Right lobe of liver (tissue), 6 donors: Measurements from ENCODE around the gene DOCK3. TPM values are rescaled to one million over a fixed set of nuclear protein-coding genes. Genes with fewer than 3 reads are reported as not detected.

Experiments
- ATAC-seq, 4 donors: fragments of 200-7000 bp; cut with Tn5 transposase; one replicate each; pipeline ENCODE4 v1.9.1; 2020; ENCODE audit warnings: mild to moderate bottlenecking in 4 of 4, moderate library complexity in 4 of 4
- DNase-seq, 3 donors: peaks; one replicate each; pipeline ENCODE4 v3.0.0-alpha.2; 2020
- H3K27ac ChIP-seq, 3 donors: fragments of 200-600 bp; one replicate each; pipeline ENCODE4 v1.8.0; 2022
- H3K27me3 ChIP-seq, 2 donors: fragments of 200-600 bp; one replicate each; pipeline ENCODE4 v1.8.0; 2022
- H3K36me3 ChIP-seq, 4 donors: fragments of 200-600 bp; sonication (generic) in 1 of 4; one replicate each; pipeline versions ENCODE4 v1.5.1 to v1.8.0; 2017 to 2022; ENCODE audit warnings: control low read depth in 1 of 4
- H3K4me1 ChIP-seq, 4 donors: fragments of 200-600 bp; sonication (generic) in 1 of 4; one replicate each; pipeline versions ENCODE4 v1.5.1 to v1.8.0; 2017 to 2022; ENCODE audit warnings: control low read depth in 1 of 4
- H3K4me3 ChIP-seq, 3 donors: fragments of 200-600 bp; one replicate each; pipeline ENCODE4 v1.8.0; 2022
- H3K9me3 ChIP-seq, 4 donors: fragments of 200-600 bp; sonication (generic) in 1 of 4; one replicate each; pipeline versions ENCODE4 v1.5.1 to v1.8.0; 2017 to 2022; ENCODE audit warnings: control low read depth in 1 of 4
- CTCF ChIP-seq, 4 donors: fragments of 200-600 bp in 3 of 4; fragments of 450-650 bp in 1 of 4; IDR thresholded peaks; one replicate each; pipeline versions ENCODE4 v1.5.1 to v1.8.0; 2016 to 2022; ENCODE audit warnings: antibody characterized with exemption in 4 of 4, mild to moderate bottlenecking in 2 of 4
- POLR2A ChIP-seq: fragments of 450-650 bp; IDR thresholded peaks from one replicate; pipeline ENCODE4 v1.6.1; 2017; ENCODE audit warnings: antibody characterized with exemption, mild to moderate bottlenecking
- WGBS: methylation state at CpG from one replicate; pipeline ENCODE4 v1.1.6; 2018; ENCODE audit warnings: low coverage, low lambda C conversion rate; ENCODE audit not compliant: insufficient coverage; ENCODE audit errors: missing lambda C conversion rate; 5-methylcytosine and 5-hydroxymethylcytosine counted together
- intact Hi-C, 2 donors: fragments of 100-400 bp; cut with DNase I; formaldehyde crosslinking; loops; one replicate each; pipeline versions ENCODE4 v1.11.2 to v1.14.1; 2022
- total RNA-seq, 6 experiments: library from RNA; depleted of rRNA in 2 of 6; stranded (reverse); fragments of >200 nt in 2 of 6; fragmentation: NEBNext Ultra II Directional in 3 of 6; extraction: Animal tissue kit (Norgen Biotek cat#: 25700) in 3 of 6; gene quantifications; one replicate each; pipeline versions ENCODE4 v1.1.0 to v1.2.4, GENCODE V29; 2016 to 2023
- donor health status: DM: no; HTN: yes; CAD: no.
- donor health status: DM: no; HTN: no; CAD: no.
- donor health status: DM: no; HTN: no; CAD: no.
- donor health status: DM: no; HTN: yes; CAD: no.
- donor health status: DM: no; HTN: yes; CAD: no.

DOCK3 gene
- total RNA-seq, 6 experiments from 2014 or later: 0.04 to 0.06 (median 0.06) TPM; not detected in 3

GRCh38 chr3:51381333-51381705 lies 706.6 kb downstream of the DOCK3 start:
- ATAC-seq: no peak
- intact Hi-C loops: no loop called here

GRCh38 chr3:51382076-51382745 lies 707.5 kb downstream of the DOCK3 start:
- H3K9me3 ChIP-seq: no peaks in the 10 kb centered on the region
- WGBS: 100% methylated on average over 3 of the region's 4 CpGs
- H3K4me3 ChIP-seq: no peak overlapping the region
- TF ChIP-seq POLR2A: no peak
- TF ChIP-seq CTCF (IDR thresholded peaks at IDR 0.05): no peak
- H3K4me1 ChIP-seq: peaks cover 0 to 22% (median 7%) of the 10 kb centered on the region in 4 donors
- ATAC-seq (no peak), DNase-seq (peak in 1 of 3 donors; percentile 37)
- no peaks in the 10 kb centered on the region for H3K27me3 ChIP-seq
- H3K36me3 ChIP-seq: no peaks in the 10 kb centered on the region
- intact Hi-C loops: no loop called here
- no peak overlapping the region for H3K27ac ChIP-seq

More at GRCh38 chr3:51381333-51381705, 706.6 kb downstream of the DOCK3 start:
- WGBS: 90% methylated on average over 2 of the region's 18 CpGs
- Histone ChIP-seq H3K4me3 (no peak overlapping the region), H3K36me3 (no peaks in the 10 kb centered on the region), H3K27me3 (no peaks in the 10 kb centered on the region), H3K4me1 (peaks cover 0 to 13% (median 3%) of the 10 kb centered on the region in 4 donors), H3K27ac (no peak overlapping the region), H3K9me3 (no peaks in the 10 kb centered on the region)
- DNase-seq: peak in 1 of 3 donors; percentile 39
- TF ChIP-seq POLR2A (no peak), CTCF (IDR thresholded peaks at IDR 0.05) (no peak)

- no peak for TF ChIP-seq POLR2A
- TF ChIP-seq CTCF (IDR thresholded peaks at IDR 0.05): no peak
- no peaks in the 10 kb centered on the region for H3K27me3 ChIP-seq
- DNase-seq (peak in 1 of 3 donors; percentile 28), ATAC-seq (no peak)
- intact Hi-C loops: no loop called here
- H3K9me3 ChIP-seq: no peaks in the 10 kb centered on the region
- H3K36me3 ChIP-seq: peaks cover 0 to 7% (median under 1%) of the 10 kb centered on the region in 4 donors
- H3K4me1 ChIP-seq: peaks cover 0 to 31% (median 11%) of the 10 kb centered on the region in 4 donors
- no peak overlapping the region for H3K27ac ChIP-seq
- WGBS: 91% methylated on average over 3 of the region's 3 CpGs
- H3K4me3 ChIP-seq: peak overlapping the region in 1 of 3 donors; percentile 94
Observed at GRCh38 chr3:51382947-51383578, 708.3 kb downstream of the DOCK3 start.

- intact Hi-C loops: no loop called here
- 0% methylated on average over 11 of the region's 29 CpGs for WGBS
- Histone ChIP-seq H3K27me3 (no peaks in the 10 kb centered on the region), H3K4me3 (peak overlapping the region; percentile 91 to 94 (median 94)), H3K27ac (peak overlapping the region; percentile 82 to 94 (median 93)), H3K36me3 (peaks cover 0 to 18% (median 9%) of the 10 kb centered on the region in 4 donors), H3K9me3 (no peaks in the 10 kb centered on the region), H3K4me1 (peaks cover 0 to 37% (median 11%) of the 10 kb centered on the region in 4 donors)
- ATAC-seq (peak; percentile 26 to 41 (median 30)), DNase-seq (peak in 2 of 3 donors; percentile 59 to 68)
- TF ChIP-seq POLR2A (no peak), CTCF (IDR thresholded peaks at IDR 0.05) (no peak)
Observed at GRCh38 chr3:51384055-51384725, 709.5 kb downstream of the DOCK3 start.
